Measurements from ENCODE around the gene GPR84. TPM values are rescaled to one million over a fixed set of nuclear protein-coding genes. Genes with fewer than 3 reads are reported as not detected.

Gene GPR84
- total and polyA plus RNA-seq, 9 of the 15 experiments (the other 6 are each of a cell fraction or from before 2014, with no cell fraction given): 0.07 to 0.18 (median 0.11) TPM; not detected in 5

GRCh38 chr12:54352891-54353874 is 11.1 kb downstream of the GPR84 start:
- Histone ChIP-seq H3K9me3 (replicated peaks; ENCODE audit: control insufficient read depth, insufficient read depth, low read depth, low read length) (no peaks in the 10 kb centered on the region), H3K4me2 (ENCODE audit: insufficient read depth, low read length) (peak overlapping the region; percentile 51), H3K36me3 (ENCODE audit: control insufficient read depth, insufficient read depth, low read length) (peaks cover 40% of the 10 kb centered on the region; the same call in 2 of the 3 replicates), H2AFZ (ENCODE audit: low read depth, low read length) (no peak overlapping the region), H3K27me3 (ENCODE audit: control insufficient read depth in 2 of 2, insufficient read depth in 2 of 2, low read length in 2 of 2) (no peaks in the 10 kb centered on the region), H4K20me1 (replicated peaks; ENCODE audit: control insufficient read depth, insufficient read depth, low read length) (no peaks in the 10 kb centered on the region), H3K4me3 (no peak overlapping the region), H3K9me1 (ENCODE audit: control insufficient read depth, insufficient read depth, low read length) (no peaks in the 10 kb centered on the region), H3K27ac (ENCODE audit: extremely low read depth, low read depth, low read length) (peak overlapping the region; percentile 58), H3K9ac (ENCODE audit: insufficient read depth in 1 of 2, low read depth in 2 of 2, low read length in 2 of 2) (peak overlapping the region; percentile 17 to 63; a peak in 2 of 4 replicates), H3K79me2 (ENCODE audit: control insufficient read depth, insufficient read depth, low read length) (peaks cover 9% of the 10 kb centered on the region; the same call in 2 of the 3 replicates), H3K4me1 (replicated peaks in 1 of 2; ENCODE audit: control insufficient read depth in 2 of 2, insufficient read depth in 2 of 2, low read length in 2 of 2) (peaks cover 49 to 61% of the 10 kb centered on the region in 2 experiments)
- no TSS peak for BruUV-seq (replicated peaks)
- no CpG with 5 or more reads among the region's 1 CpG for WGBS (ENCODE audit: insufficient coverage, low coverage, missing lambda C conversion rate)
- in situ Hi-C loops (cut with MboI): no loop called here
- intact Hi-C loops (cut with micrococcal nuclease): no loop called here
- CTCF ChIA-PET (ENCODE audit: low intra/inter-chr PET ratio): no interaction called here
- POLR2A ChIA-PET: interaction anchor here (0.6 to 5.6 kb wide), 10 partner anchors 11 to 73 kb away, joined by 3 to 43 read pairs (median 4); partner anchors contain the start of gene HNRNPA1
- FAIRE-seq (peak; percentile 80), DNase-seq (ENCODE audit: extremely low read depth in 1 of 4, low spot score in 3 of 4) (peak; percentile 55 to 72 (median 58)), ATAC-seq (peak; percentile 49)
- TF ChIP-seq EWSR1 (IDR thresholded peaks at IDR 0.05; ENCODE audit: borderline replicate concordance, low read depth, partially characterized antibody) (no peak), JUN (IDR thresholded peaks at IDR 0.05; ENCODE audit: borderline replicate concordance, low read depth, low read length) (peak; percentile 66; the same call in 1 of the 2 replicates), JUN (CRISPR knock-in tag; IDR thresholded peaks at IDR 0.05; ENCODE audit: borderline replicate concordance) (no peak), DPF2 (IDR thresholded peaks at IDR 0.05) (peak; percentile 18; the same call in 1 of the 2 replicates), ARID1B (IDR thresholded peaks at IDR 0.05) (peak; percentile 30; the same call in 1 of the 2 replicates), EHMT2 (IDR thresholded peaks at IDR 0.05) (0 out of 2 replicates have a peak, but pooled peaks have one; percentile 16), GATAD2A (IDR thresholded peaks at IDR 0.05) (0 out of 2 replicates have a peak, but pooled peaks have one; percentile 11), CBFA2T3 (IDR thresholded peaks at IDR 0.05) (peak; percentile 39), NR2C2 (CRISPR knock-in tag; IDR thresholded peaks at IDR 0.05) (no peak), NR2C2 (tag; IDR thresholded peaks at IDR 0.05) (peak; percentile 38; the same call in 1 of the 2 replicates), FOXJ2 (tag; IDR thresholded peaks at IDR 0.05) (no peak), JUND (IDR thresholded peaks at IDR 0.05; ENCODE audit: borderline replicate concordance, low read depth, low read length) (peak; percentile 79), JUND (tag; IDR thresholded peaks at IDR 0.05; ENCODE audit: borderline replicate concordance, low read depth, low read length) (peak; percentile 54; the same call in 1 of the 3 replicates), EGR1 (conservative IDR thresholded peaks at IDR 0.05) (peak; percentile 54; the same call in 1 of the 2 replicates), RCOR1 (IDR thresholded peaks at IDR 0.05; ENCODE audit: borderline replicate concordance in 1 of 2, low read depth in 2 of 2, low read length in 2 of 2) (0 out of 4 replicates have a peak, but pooled peaks of 1 of the 2 experiments have one; percentile 6), KLF10 (CRISPR knock-in tag; IDR thresholded peaks at IDR 0.05) (no peak), ATF3 (IDR thresholded peaks at IDR 0.05) (peak; percentile 86), ATF3 (CRISPR knock-in tag; conservative IDR thresholded peaks at IDR 0.05) (no peak), CCNT2 (IDR thresholded peaks at IDR 0.05; ENCODE audit: borderline replicate concordance, extremely low read depth, insufficient read length, low read depth, low read length) (no peak), ZNF740 (CRISPR knock-in tag; IDR thresholded peaks at IDR 0.05) (0 out of 2 replicates have a peak, but pooled peaks have one; percentile 36), ZNF740 (tag; IDR thresholded peaks at IDR 0.05) (no peak)

All from K562 (cell line).